Measurements from ENCODE around the gene ANKS4B.
"Not testable (repeated sequence)": the region's sequence is repeated elsewhere in the genome, so short reads cannot be mapped to it uniquely, and the experiment has no call there.

The ANKS4B gene, protein sequence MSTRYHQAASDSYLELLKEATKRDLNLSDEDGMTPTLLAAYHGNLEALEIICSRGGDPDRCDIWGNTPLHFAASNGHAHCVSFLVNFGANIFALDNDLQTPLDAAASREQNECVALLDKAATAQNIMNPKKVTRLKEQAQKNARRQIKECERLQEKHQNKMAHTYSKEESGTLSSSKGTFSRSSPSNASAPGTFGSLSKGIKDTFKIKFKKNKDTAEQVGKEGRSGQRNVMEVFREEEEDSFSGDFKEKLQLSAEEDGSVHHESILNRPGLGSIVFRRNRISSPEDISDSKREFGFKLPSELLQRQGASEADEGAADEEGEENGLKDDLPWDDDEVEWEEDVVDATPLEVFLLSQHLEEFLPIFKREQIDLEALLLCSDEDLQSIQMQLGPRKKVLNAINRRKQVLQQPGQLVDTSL

DNA sequence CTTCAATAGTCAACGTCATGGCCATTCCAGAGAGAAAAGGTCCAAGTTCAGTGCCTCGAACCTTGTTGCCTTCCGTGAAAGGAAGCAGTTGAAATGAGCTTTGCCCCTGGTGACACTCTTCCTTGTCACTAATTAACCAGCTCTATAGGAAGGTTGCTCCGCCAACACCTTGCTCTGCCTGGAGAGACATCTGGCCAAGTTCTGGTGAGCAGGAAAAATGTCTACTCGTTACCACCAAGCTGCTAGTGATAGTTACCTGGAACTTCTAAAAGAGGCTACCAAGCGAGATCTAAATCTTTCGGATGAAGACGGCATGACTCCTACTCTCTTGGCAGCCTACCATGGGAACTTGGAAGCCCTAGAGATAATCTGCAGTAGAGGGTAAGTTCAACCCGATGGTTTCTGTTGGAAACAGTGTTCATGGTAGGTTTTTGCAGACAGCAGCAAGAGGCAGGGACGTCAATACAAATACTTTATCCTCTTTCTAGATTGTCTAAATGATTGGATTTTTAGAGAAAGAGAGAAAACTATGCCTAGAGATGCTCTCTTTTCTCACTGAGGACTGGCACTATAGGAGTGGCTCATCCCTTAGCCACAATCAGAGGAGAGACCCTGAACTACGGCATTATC is at the start of gene ANKS4B:
TSS of gene ANKS4B (plus strand) at position 179 of the 630 bp plus-strand sequence. CDS start at position 218, 39 bp downstream.
- DNase-seq (ENCODE audit: low read depth): no peak

- DNase-seq (ENCODE audit: low read depth): no peak
Observed at GRCh38 chr16:21183995-21184394, 49.5 kb upstream of the ANKS4B start.

DNA sequence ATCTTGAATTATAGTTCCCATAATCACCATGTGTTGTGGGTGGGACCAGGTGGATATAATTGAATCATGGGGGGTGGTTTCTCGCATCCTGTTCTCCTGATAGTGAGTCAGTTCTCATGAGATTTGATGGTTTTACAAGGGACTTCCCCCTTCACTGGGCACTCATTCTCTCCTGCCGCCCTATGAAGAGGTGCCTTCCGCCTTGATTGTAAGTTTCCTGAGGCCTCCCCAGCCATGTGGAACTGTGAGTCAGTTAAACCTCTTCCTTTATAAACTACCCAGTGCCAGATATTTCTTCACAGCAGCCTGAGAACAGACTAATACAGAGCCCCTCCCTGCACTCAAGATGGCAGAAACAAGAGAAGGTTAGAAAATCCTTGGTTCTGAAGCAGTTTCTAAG is 48.7 kb upstream of the ANKS4B start:
- DNase-seq (ENCODE audit: low read depth): no peak

DNA sequence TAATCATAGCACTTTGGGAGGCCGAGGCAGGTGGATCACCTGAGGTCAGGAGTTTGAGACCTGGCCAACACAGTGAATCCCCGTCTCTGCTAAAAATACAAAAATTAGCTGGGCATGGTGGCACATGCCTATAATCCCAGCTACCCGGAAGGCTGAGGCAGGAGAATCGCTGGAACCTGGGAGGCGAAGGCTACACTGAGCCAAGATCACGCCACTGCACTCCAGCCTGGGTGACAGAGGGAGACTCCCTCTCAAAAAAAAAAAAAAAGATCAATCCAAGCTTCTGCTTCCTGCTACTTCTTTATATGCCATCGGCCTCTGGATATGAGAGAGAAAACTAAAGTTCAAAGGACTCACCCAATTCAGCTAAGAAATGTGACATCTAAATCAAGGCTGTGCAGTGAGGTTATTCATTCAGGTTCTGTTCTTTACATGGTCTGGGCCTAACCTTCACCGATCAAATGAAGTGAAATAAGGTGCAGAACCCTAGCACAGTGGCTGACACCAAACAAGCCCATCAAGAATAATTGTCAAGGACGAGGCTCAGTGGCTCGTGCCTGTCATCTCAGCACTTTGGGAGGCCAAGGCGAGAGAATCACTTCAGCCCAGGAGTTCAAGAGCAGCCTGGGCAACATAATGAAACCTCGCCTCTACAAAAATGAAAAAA is 47.7 kb upstream of the ANKS4B start:
- no peak for DNase-seq (ENCODE audit: low read depth)

DNA sequence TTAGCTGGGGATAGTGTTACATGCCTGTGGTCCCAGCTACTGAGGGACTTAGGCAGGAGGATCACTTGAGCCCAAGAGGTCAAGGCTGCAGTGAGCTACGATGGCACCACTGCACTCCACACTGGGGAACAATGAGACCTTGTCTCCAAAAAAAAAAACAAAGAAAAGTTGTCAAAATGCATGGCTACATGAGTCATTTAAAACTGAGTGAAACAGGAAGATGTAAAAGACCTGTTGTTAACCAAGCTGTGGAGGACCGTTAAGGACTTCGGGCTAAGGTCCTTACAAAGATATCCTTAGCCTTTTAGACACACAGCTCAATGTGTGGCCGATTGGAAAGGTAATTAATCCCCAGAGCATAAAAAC is 47.2 kb upstream of the ANKS4B start:
- no peak for DNase-seq (ENCODE audit: low read depth)

DNA sequence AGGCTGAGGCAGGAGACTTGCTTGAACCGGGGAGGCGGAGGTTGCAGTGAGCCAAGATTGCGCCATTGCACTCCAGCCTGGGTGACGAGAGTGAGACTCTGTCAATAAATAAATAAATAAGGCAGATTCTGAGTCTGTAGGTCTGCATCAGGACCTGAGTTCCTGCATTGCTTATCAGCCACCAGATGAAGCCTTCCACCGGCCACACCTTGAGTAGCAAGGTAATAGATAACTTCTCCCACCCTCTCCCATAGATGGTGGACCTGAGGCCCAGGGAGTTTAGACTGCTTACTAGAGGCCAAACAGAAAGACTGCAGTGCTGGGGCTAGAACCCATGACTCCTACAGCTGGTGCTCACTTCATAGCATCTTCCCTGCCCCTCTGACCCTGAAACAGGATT is 44.2 kb upstream of the ANKS4B start:
- DNase-seq (ENCODE audit: low read depth): no peak

GRCh38 chr16:21190013-21190412 is 43.5 kb upstream of the ANKS4B start:
- no peak for DNase-seq (ENCODE audit: low read depth)

DNA sequence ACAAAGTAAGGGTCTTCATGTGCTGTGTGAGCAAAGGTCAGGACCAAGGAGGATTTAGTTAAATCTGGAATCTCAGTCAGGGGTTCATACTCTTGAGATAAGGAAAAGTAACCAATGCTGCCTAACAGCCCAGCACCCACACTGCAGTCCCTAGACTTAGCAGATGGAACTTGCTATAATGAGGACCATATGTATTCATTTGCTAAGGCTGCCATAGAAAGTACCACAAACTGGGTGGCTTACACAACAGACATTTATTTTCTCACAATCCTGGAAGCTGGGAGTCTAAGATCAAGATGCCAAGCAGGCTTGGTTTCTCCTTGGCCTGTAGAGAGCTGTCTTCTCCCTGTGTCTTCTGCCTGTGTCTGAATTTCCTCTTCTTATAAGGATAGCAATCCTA is 42.9 kb upstream of the ANKS4B start:
- no peak for DNase-seq (ENCODE audit: low read depth)

DNA sequence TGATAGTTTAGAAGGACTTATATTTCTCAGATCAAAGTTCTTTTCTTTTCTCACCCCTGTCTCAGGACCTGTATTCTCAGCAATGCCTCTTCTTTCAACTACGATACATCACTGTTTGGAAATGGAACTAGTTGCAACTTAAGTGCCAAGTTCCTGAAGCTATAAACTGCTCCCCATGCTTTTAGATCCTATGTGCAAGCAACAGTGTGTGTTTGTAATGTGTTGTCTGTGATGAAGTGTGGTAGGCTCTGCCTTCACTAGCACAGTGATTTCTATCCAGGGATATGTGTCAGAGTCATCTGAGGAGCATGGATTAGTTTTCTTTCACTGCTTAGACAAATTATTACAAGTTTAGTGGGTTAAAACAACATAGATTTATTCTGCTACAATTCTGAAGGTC is 40.5 kb upstream of the ANKS4B start:
- DNase-seq (ENCODE audit: low read depth): no peak

GRCh38 chr16:21194771-21195301 is 38.7 kb upstream of the ANKS4B start:
- DNase-seq (ENCODE audit: low read depth): no peak

DNA sequence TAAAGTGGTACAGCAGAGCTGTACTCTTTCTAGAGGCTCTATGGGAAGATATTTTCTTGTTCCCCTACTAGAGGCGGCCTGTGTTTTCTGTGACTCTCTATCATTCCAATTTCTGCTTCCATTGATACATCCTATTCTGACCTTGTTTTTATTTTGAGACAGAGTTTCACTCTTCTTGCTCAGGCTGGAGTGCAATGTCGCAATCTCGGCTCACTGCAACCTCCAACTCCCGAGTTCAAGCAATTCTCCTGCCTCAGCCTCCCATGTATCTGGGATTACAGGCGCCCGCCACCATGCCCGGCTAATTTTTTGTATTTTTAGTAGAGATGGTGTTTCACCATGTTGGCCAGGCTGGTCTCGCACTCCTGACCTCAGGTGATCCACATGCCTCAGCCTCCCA is 38.2 kb upstream of the ANKS4B start:
- DNase-seq (ENCODE audit: low read depth): not testable (repeated sequence)

GRCh38 chr16:21197112-21197511 is 36.4 kb upstream of the ANKS4B start:
- no peak for DNase-seq (ENCODE audit: low read depth)

DNA sequence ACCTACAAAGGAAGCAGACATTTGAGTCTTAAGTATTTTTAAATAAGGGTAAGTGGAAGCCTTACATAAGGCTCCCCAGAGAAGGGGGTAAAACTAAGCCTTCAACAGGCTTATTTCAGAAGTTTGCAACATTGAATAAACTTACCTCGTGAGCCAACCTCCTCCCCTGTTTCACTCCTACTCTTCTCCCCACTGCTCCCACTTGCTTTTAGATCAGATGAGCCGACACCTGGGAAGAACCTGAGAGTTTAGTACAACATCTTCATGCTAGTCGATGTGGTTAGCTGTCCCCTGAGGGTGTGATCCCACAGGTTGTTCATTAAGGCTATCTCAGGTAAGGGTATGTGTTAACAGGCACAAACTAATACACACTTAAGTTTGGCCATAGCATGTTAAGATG is 35.9 kb upstream of the ANKS4B start:
- no peak for DNase-seq (ENCODE audit: low read depth)

GRCh38 chr16:21199607-21200218 is 33.8 kb upstream of the ANKS4B start:
- DNase-seq (ENCODE audit: low read depth): no peak

GRCh38 chr16:21203155-21203797 is 30.2 kb upstream of the ANKS4B start:
- no peak for DNase-seq (ENCODE audit: low read depth)

- no peak for DNase-seq (ENCODE audit: low read depth)
Observed at GRCh38 chr16:21205303-21205702, 28.2 kb upstream of the ANKS4B start.

GRCh38 chr16:21206550-21206949 is 26.9 kb upstream of the ANKS4B start:
- DNase-seq (ENCODE audit: low read depth): no peak

GRCh38 chr16:21208446-21209230 is 24.9 kb upstream of the ANKS4B start:
- DNase-seq (ENCODE audit: low read depth): no peak

GRCh38 chr16:21211486-21211885 is 22.0 kb upstream of the ANKS4B start, which contains the start of gene ZP2:
ZP2 (minus strand) TSS chr16:21211574; CDS start chr16:21211547, 27 bp downstream.
- DNase-seq (ENCODE audit: low read depth): no peak

GRCh38 chr16:21214086-21214485 is 19.4 kb upstream of the ANKS4B start:
- no peak for DNase-seq (ENCODE audit: low read depth)

- no peak for DNase-seq (ENCODE audit: low read depth)
Observed at GRCh38 chr16:21217121-21217520, 16.4 kb upstream of the ANKS4B start.

Measured in T-helper 22 cell (primary cell).